Neural cell (in vitro differentiated cells): ENCODE data around the gene TTC39C.

Source experiments
- CTCF ChIP-seq: fragments of 450-650 bp; IDR thresholded peaks from 2 replicates; pipeline ENCODE4 v1.5.1; 2014; ENCODE audit warnings: antibody characterized with exemption, mild to moderate bottlenecking, moderate library complexity; ENCODE audit not compliant: poor library complexity, severe bottlenecking
- EP300 ChIP-seq: fragments of 450-650 bp; conservative IDR thresholded peaks from 2 replicates; pipeline ENCODE4 v1.6.1; 2014; ENCODE audit warnings: antibody characterized with exemption, mild to moderate bottlenecking, moderate library complexity; ENCODE audit not compliant: poor library complexity, severe bottlenecking
- EZH2 ChIP-seq: fragments of 200-600, 300-800 bp; shearing (Covaris generic), sonication (generic); IDR thresholded peaks from 2 replicates; pipeline ENCODE4 v1.6.1; 2014; ENCODE audit warnings: antibody characterized with exemption, low read length, borderline replicate concordance, mild to moderate bottlenecking; ENCODE audit not compliant: insufficient read depth, poor library complexity, severe bottlenecking
- POLR2AphosphoS5 ChIP-seq: IDR thresholded peaks from 2 replicates; pipeline ENCODE4 v1.6.1; 2012
- SMC3 ChIP-seq: fragments of 450-650 bp; conservative IDR thresholded peaks from 2 replicates; pipeline ENCODE4 v1.6.1; 2014; ENCODE audit warnings: antibody characterized with exemption, mild to moderate bottlenecking, moderate library complexity; ENCODE audit not compliant: poor library complexity

GRCh38 chr18:24000613-24001490, 13.7 kb upstream of the TTC39C start:
- no peak for TF ChIP-seq CTCF
- TF ChIP-seq EZH2 = no peak
- TF ChIP-seq POLR2AphosphoS5 = no peak
- no peak for TF ChIP-seq EP300
- TF ChIP-seq SMC3 = no peak
